ENCODE measurements around the gene EFCC1. TPM values are rescaled to one million over a fixed set of nuclear protein-coding genes. Genes with fewer than 3 reads are reported as not detected.

The EFCC1 gene
- total RNA-seq, 1 experiment from 2014 or later = not detected

GRCh38 chr3:128994173-128994512 is 7.0 kb upstream of the EFCC1 start:
- no peak for DNase-seq (ENCODE audit: low read depth)

GRCh38 chr3:128994581-128995546 is 6.2 kb upstream of the EFCC1 start:
- no peak for DNase-seq (ENCODE audit: low read depth)

- DNase-seq (ENCODE audit: low read depth) = no peak
Measured at GRCh38 chr3:128995737-128996136, 5.4 kb upstream of the EFCC1 start.

GRCh38 chr3:128996200-128996599 is 4.9 kb upstream of the EFCC1 start:
- no peak for DNase-seq (ENCODE audit: low read depth)

- DNase-seq (ENCODE audit: low read depth) = no peak
Measured at GRCh38 chr3:128996726-128997125, 4.4 kb upstream of the EFCC1 start.

DNA sequence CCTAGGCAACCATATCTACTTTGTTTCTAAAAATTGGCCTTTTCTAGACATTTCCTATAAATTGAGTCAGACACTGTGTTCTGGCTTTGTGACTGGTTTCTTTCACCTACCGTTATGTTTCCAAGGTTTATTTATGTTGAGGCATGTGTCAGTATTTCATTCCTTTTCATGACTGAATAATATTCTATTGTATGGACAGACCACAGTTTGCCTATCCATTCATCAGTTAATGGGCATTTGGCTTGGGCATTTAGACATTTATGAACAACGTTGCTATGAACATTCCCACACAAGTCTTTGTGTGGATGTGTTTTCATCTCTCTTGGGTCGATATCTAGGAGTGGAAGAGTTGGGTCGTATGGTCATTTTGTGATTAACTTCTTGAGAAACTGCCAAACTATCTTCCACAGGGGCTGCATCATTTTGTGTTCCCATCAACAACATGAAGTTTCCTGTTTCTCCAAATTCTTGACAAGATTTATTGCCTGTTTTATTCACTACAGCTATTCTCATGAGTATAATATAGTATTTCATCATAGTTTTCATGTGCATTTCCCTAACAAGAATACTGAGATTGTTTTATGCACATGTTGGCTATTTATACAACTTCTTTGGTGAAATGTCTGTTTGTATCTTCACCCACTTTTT is 3.5 kb upstream of the EFCC1 start:
- DNase-seq (ENCODE audit: low read depth) = no peak

GRCh38 chr3:128998561-128998960 is 2.5 kb upstream of the EFCC1 start:
- DNase-seq (ENCODE audit: low read depth) = no peak

DNA sequence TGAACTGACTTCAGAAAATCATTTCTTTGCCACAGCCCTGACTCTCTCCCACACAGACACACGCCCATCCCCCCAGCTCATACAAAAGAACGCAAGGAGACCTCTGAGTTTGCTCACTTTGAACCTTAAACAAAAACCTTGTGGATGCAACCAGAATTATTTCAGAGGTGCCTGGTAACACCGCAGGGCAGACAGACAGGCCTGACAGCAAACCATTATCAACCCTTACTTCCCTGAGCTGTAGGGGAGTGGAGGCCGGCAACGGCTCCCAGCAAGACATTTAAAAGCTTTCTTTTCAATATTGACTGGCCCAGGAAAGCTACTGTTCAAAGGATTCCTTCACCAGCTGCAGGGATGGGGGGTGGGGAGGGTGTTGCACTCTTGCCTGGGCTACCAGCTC is 2.0 kb upstream of the EFCC1 start:
- DNase-seq (ENCODE audit: low read depth) = no peak

DNA sequence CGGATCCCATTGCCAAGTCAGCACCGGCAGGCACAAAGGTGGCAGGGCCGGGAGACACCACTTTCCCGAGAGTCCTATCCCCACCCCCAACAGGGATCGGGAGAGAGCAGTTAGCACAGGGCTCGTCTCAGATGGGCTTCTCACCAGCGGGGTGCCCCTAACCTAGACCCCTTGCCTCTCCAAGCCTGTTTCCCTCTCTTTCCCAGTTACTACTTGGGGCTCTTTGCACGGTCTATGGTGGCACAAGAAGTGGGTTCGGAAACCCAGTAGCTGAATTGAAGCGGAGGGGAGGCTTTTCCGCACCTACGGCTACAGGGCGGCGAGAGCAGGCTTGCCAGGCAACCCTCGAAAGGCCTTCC is 383 bp upstream of the EFCC1 start:
- DNase-seq (ENCODE audit: low read depth) = no peak

DNA sequence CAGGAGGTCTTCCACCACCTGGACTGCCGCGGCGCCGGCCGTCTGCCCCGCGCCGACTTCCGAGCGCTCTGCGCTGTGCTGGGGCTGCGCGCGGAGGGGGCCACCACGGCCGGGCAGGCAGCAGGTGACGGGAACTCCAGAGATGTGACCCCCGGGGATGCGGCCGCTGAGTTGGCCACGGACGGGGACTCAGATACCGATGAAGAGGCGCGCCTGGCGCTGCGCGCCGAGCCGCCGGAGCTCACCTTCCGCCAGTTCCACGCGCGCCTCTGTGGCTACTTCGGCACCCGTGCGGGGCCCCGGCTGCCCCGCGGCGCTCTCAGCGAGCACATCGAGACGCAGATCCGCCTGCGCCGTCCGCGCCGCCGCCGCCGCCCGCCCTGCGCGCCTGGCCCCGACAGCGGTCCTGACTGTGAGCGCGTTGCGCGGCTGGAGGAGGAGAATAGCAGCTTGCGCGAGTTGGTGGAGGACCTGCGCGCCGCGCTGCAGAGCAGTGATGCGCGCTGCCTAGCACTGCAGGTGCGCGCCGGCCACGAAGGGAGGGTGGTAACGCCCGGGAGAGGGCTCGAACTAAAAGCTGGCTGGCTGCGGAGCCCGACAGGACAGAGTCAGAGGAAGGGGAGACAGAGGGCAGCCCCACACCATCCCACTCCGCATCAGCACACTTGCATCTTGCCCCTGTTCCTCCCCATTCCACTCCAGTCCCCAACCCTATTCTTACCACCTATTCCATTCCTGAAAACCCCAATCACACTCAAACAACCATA is 885 bp downstream of the EFCC1 start:
- no peak for DNase-seq (ENCODE audit: low read depth)

DNA sequence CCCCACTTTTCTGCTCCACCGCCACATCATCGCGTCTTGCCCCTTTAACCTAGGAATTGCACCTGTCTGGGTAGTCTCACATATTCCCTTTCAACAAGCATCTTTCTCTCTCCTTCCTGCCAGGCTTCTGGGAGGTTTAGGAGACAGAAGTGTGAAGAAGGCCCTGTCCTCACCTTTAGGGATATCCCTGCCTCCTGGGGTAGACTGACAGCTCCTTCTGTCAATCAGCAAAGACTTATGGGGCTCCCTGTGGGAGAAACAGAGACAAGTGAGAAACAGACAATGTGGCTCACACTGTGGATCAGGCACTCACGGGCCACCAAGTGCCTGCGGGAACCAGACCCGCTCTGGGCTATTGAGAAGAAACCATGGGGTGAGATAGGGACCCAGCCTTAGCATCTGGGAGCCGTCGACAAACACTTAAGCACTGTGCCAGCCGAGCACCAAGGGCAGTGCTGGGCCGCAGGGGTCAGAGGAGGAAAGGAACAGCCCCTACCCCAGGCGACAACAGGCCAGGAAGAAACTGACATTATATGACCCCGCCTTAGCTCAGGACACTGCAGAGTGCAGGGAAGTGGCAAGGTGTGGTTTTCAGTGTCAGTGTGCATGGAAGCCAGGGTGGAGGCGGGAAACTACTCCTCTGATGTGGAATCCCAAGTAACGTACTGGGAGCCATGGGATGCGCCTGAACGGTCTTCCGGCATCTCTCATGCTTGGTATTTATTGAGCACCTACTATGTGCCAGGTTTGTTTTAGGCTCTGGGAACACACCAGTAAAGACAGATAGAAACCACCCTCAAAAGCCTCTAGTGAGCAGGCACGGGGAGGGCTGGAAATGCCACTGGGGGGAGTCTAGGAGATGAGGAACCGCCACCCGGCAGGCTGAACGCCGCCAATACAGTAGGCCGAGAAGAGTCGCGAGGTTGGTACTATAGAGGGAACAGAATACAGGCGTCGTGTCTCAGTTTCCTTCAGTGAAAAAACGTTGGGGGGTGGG is 1.8 kb downstream of the EFCC1 start:
- no peak for DNase-seq (ENCODE audit: low read depth)

- no peak for DNase-seq (ENCODE audit: low read depth)
Measured at GRCh38 chr3:129003578-129004112, 2.5 kb downstream of the EFCC1 start.

DNA sequence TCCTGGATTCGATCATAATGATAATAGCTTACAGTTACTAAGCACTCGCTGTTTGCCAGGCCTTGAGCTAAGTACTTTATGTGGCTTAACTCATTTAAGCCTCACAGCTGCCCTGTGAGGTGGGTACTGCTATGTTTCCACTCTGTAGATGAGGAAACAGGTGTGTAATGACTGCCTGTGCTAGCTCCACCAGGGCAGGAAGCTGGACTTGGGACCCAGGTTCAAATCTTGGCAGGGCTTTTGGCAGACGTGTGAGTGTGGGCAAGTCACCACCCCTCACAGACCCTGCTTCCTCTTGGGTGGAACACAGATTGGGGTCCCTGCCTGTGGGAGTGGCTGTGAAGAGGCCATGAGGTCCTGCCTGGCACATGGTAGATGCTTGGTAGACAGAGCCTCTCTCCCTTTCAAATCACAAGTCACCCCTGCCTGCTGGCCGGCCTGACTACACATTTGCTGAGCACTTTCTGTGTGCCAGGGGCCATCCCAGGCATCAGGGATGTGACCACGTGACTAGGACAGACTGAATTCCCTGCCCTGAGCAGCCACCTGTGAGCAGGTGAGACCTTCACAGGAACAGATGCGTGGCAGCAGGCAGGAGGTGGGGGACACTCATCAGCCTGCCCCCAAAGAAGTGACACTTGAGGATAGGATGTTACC is 3.7 kb downstream of the EFCC1 start:
- DNase-seq (ENCODE audit: low read depth) = no peak

DNA sequence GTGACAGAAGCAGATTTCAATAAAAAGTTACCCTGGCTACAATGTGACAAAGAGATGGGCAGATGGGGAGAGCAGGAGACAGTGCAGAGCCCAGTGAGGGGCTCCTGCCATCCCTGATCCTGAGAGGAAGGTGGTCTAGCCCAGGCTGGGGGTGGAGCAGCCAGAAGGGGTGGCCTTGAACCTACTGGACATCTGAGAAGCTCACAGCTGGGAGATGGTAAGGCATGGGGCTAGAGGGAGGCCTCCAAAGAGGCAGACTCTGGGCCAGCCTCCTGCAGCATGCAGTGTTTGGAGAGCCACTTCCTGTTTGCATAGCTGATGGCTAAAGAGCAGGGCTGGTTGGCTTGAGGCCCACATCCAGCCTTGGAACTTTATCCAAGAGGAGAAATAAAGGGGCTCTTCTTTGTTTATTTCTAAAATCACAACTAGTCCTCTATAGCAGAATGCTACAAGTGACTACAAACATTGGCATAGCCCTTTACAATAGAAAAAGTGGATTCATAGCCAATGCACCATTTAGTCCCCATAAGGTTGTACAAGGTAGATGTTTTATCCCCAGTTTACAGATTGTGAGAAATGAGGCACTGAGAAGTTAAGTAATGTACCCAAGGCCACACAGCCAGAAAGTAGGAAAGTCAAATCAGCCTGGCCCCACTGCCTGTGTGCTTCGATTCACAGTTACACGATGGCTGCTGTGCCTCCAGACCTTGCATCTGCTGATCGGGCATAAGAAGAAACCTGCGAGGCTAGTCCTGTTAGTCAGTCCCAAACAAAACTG is 4.6 kb downstream of the EFCC1 start:
- DNase-seq (ENCODE audit: low read depth) = peak; percentile 41

DNA sequence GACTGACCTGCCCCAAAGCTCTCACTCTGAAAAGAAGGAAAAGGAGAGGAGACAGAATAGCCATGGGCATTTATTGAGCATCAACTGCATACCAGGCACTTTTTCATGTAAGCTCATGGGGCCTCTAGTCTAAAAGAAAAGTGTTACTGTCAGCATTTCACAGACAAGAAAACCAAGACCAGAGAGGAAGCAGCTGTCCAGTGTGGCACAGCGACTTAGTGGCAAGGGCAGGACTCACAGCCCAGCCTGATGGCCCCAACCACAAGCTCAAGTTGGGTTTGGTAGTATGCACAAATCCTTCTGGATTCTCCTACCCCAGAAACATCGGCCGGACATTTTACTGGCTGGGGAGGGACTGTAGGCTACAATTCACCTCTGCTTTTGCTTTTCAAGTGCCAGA is 5.8 kb downstream of the EFCC1 start:
- DNase-seq (ENCODE audit: low read depth) = no peak

- DNase-seq (ENCODE audit: low read depth) = no peak
Measured at GRCh38 chr3:129007792-129008191, 6.7 kb downstream of the EFCC1 start.

GRCh38 chr3:129009266-129009665 is 8.2 kb downstream of the EFCC1 start:
- no peak for DNase-seq (ENCODE audit: low read depth)

- DNase-seq (ENCODE audit: low read depth) = no peak
Measured at GRCh38 chr3:129010310-129010956, 9.3 kb downstream of the EFCC1 start.

GRCh38 chr3:129013491-129013891 is 12.4 kb downstream of the EFCC1 start:
- peak; percentile 43 for DNase-seq (ENCODE audit: low read depth)

All from HT1080 (cell line).